H7 (cell line): ENCODE data around the gene TRIM7. TPM values are rescaled to one million over a fixed set of nuclear protein-coding genes. Genes with fewer than 3 reads are reported as not detected.
"Not testable (repeated sequence)": the region's sequence is repeated elsewhere in the genome, so short reads cannot be mapped to it uniquely, and the experiment has no call there.

Experiments used
- DNase-seq: peaks from one replicate; pipeline ENCODE4 v3.0.0; 2012
- H3K27me3 ChIP-seq: 2 replicates; pipeline ENCODE4 v1.6.0; 2011; ENCODE audit warnings: mild to moderate bottlenecking, low read length; ENCODE audit not compliant: control insufficient read depth, insufficient read depth
- H3K36me3 ChIP-seq: replicated peaks from 2 replicates; pipeline ENCODE4 v1.5.1; 2011; ENCODE audit warnings: low read length; ENCODE audit not compliant: control insufficient read depth, insufficient read depth
- H3K4me3 ChIP-seq: 2 replicates; pipeline ENCODE4 v1.5.1; 2011; ENCODE audit warnings: low read depth, mild to moderate bottlenecking, control low read depth, low read length, moderate library complexity; ENCODE audit not compliant: insufficient read depth
- total RNA-seq: library from RNA; depleted of rRNA; stranded (reverse); fragments of >200 nt; shearing (Covaris generic); gene quantifications from 2 replicates; pipeline ENCODE4 v1.2.3, GENCODE V29; 2014

TRIM7 gene
- total RNA-seq, 1 experiment from 2014 or later: 0.07 TPM

GRCh38 chr5:181185560-181185959, 19.4 kb downstream of the TRIM7 start:
- Histone ChIP-seq H3K36me3 (no peaks in the 10 kb centered on the region), H3K27me3 (peaks cover 17% of the 10 kb centered on the region), H3K4me3 (no peak overlapping the region)
- no peak for DNase-seq

GRCh38 chr5:181184845-181185216, 20.2 kb downstream of the TRIM7 start:
- Histone ChIP-seq H3K4me3 (no peak overlapping the region), H3K36me3 (no peaks in the 10 kb centered on the region), H3K27me3 (peaks cover 10% of the 10 kb centered on the region)
- no peak for DNase-seq

GRCh38 chr5:181182651-181183050, 22.3 kb downstream of the TRIM7 start:
- Histone ChIP-seq H3K4me3 (no peak overlapping the region), H3K27me3 (no peaks in the 10 kb centered on the region; the same call in 1 of the 2 replicates), H3K36me3 (no peaks in the 10 kb centered on the region)
- DNase-seq: no peak

- peak; percentile 87 for DNase-seq
- H3K4me3 ChIP-seq: no peak overlapping the region
- H3K36me3 ChIP-seq: no peaks in the 10 kb centered on the region
- H3K27me3 ChIP-seq: no peaks in the 10 kb centered on the region; the same call in 1 of the 2 replicates
Measured at GRCh38 chr5:181181650-181182565, 23.1 kb downstream of the TRIM7 start.

GRCh38 chr5:181177559-181177958, 27.4 kb downstream of the TRIM7 start:
- H3K36me3 ChIP-seq, H3K4me3 ChIP-seq, DNase-seq, H3K27me3 ChIP-seq: not testable (repeated sequence)

GRCh38 chr5:181176254-181176952, 28.6 kb downstream of the TRIM7 start:
- DNase-seq: no peak
- H3K36me3 ChIP-seq: no peaks in the 10 kb centered on the region
- no peak overlapping the region for H3K4me3 ChIP-seq
- H3K27me3 ChIP-seq: peaks cover 17% of the 10 kb centered on the region

- H3K4me3 ChIP-seq: peak overlapping the region; percentile 63
- peak; percentile 81 for DNase-seq
- no peaks in the 10 kb centered on the region for H3K36me3 ChIP-seq
- peaks cover 36% of the 10 kb centered on the region for H3K27me3 ChIP-seq
Measured at GRCh38 chr5:181173420-181174342, 31.3 kb downstream of the TRIM7 start.

GRCh38 chr5:181173027-181173419, 32.0 kb downstream of the TRIM7 start:
- Histone ChIP-seq H3K36me3 (no peaks in the 10 kb centered on the region), H3K4me3 (peak overlapping the region; percentile 63), H3K27me3 (peaks cover 39% of the 10 kb centered on the region)
- no peak for DNase-seq

GRCh38 chr5:181171782-181172181, 33.2 kb downstream of the TRIM7 start:
- no peak for DNase-seq
- Histone ChIP-seq H3K4me3 (no peak overlapping the region), H3K36me3 (no peaks in the 10 kb centered on the region), H3K27me3 (peaks cover 39% of the 10 kb centered on the region)

- peaks cover 39% of the 10 kb centered on the region for H3K27me3 ChIP-seq
- no peaks in the 10 kb centered on the region for H3K36me3 ChIP-seq
- no peak for DNase-seq
- H3K4me3 ChIP-seq: no peak overlapping the region
Measured at GRCh38 chr5:181170996-181171395, 34.0 kb downstream of the TRIM7 start.

- H3K4me3 ChIP-seq: peak overlapping the region; percentile 69
- H3K36me3 ChIP-seq: no peaks in the 10 kb centered on the region
- peak; percentile 84 for DNase-seq
- peaks cover 39% of the 10 kb centered on the region for H3K27me3 ChIP-seq
Measured at GRCh38 chr5:181170237-181170825, 34.7 kb downstream of the TRIM7 start.

GRCh38 chr5:181169459-181170236, 35.3 kb downstream of the TRIM7 start:
- H3K27me3 ChIP-seq: peaks cover 39% of the 10 kb centered on the region
- peak; percentile 84 for DNase-seq
- H3K4me3 ChIP-seq: peak overlapping the region; percentile 69
- not testable (repeated sequence) for H3K36me3 ChIP-seq

- Histone ChIP-seq H3K36me3 (no peaks in the 10 kb centered on the region), H3K4me3 (peak overlapping the region; percentile 41), H3K27me3 (peaks cover 39% of the 10 kb centered on the region)
- no peak for DNase-seq
Measured at GRCh38 chr5:181168595-181169118, 36.3 kb downstream of the TRIM7 start.
